SK-N-SH (cell line): ENCODE results near the gene DHRSX. TPM values are rescaled to one million over a fixed set of nuclear protein-coding genes. Genes with fewer than 3 reads are reported as not detected.
"Not testable (repeated sequence)": the region's sequence is repeated elsewhere in the genome, so short reads cannot be mapped to it uniquely, and the experiment has no call there.

Experiments used
- CTCF ChIA-PET: fragments of 300-600, 350-600 bp; formaldehyde crosslinking; extraction: SDS; loops from one replicate; lab custom pipeline; 2021; lab: Yijun Ruan, JAX
- POLR2A ChIA-PET: fragments of 350-600 bp; sonication (Branson Sonifier 250); formaldehyde crosslinking; extraction: SDS; loops from one replicate; lab custom pipeline; 2020; ENCODE audit warnings: antibody characterized with exemption, inconsistent platforms; lab: Yijun Ruan, JAX
- DNase-seq: peaks from one replicate; pipeline ENCODE4 v3.0.0; 2012
- H2AFZ ChIP-seq: fragments of 200-600 bp; sonication (generic); 2 replicates; pipeline ENCODE4 v1.8.1; 2016; ENCODE audit warnings: antibody characterized with exemption, mild to moderate bottlenecking, low read depth
- H3F3A ChIP-seq: fragments of 200-600 bp; sonication (generic); replicated peaks from 2 replicates; pipeline ENCODE3; 2016; ENCODE audit warnings: antibody characterized with exemption, mild to moderate bottlenecking; ENCODE audit not compliant: insufficient read depth
- H3K27ac ChIP-seq, 2 experiments: fragments of 200-500 bp in 1 of 2; fragments of 200-600 bp in 1 of 2; sonication (Bioruptor generic) in 1 of 2; sonication (generic), shearing (Covaris generic) in 1 of 2; 2 replicates each; pipeline versions ENCODE4 v1.5.1 to v1.6.1; 2014 to 2016; ENCODE audit warnings: low read depth in 2 of 2, inconsistent platforms in 1 of 2, low read length in 1 of 2, mild to moderate bottlenecking in 1 of 2, mixed read lengths in 1 of 2
- H3K27me3 ChIP-seq: fragments of 200-600 bp; sonication (generic), shearing (Covaris generic); 2 replicates; pipeline ENCODE4 v1.6.1; 2016; ENCODE audit warnings: mixed run types; ENCODE audit not compliant: insufficient read depth
- H3K36me3 ChIP-seq, 2 experiments: fragments of 200-500 bp in 1 of 2; fragments of 200-600 bp in 1 of 2; sonication (Bioruptor generic) in 1 of 2; sonication (generic) in 1 of 2; replicated peaks in 1 of 2; 2 replicates each; pipeline versions ENCODE3 to v1.5.1; 2014 to 2016; ENCODE audit warnings: low read length in 1 of 2, mild to moderate bottlenecking in 1 of 2; ENCODE audit not compliant: insufficient read depth in 2 of 2, control insufficient read depth in 1 of 2
- H3K4me1 ChIP-seq, 2 experiments: fragments of 200-500 bp in 1 of 2; fragments of 200-600 bp in 1 of 2; sonication (Bioruptor generic) in 1 of 2; sonication (generic), shearing (Covaris generic) in 1 of 2; 2 replicates each; pipeline versions ENCODE4 v1.5.1 to v1.6.1; 2014 to 2016; ENCODE audit warnings: low read depth in 1 of 2, low read length in 1 of 2, mixed run types in 1 of 2; ENCODE audit not compliant: insufficient read depth in 2 of 2, control insufficient read depth in 1 of 2
- H3K4me2 ChIP-seq: fragments of 200-600 bp; sonication (generic), shearing (Covaris generic); 2 replicates; pipeline ENCODE4 v1.6.1; 2017; ENCODE audit warnings: mixed run types
- H3K4me3 ChIP-seq, 2 experiments: fragments of 200-500 bp in 1 of 2; fragments of 200-600 bp in 1 of 2; sonication (Bioruptor generic) in 1 of 2; sonication (generic), shearing (Covaris generic) in 1 of 2; 2 replicates each; pipeline versions ENCODE4 v1.5.1 to v1.8.1; 2014 to 2016; ENCODE audit warnings: low read depth in 2 of 2, inconsistent platforms in 1 of 2, low read length in 1 of 2, mild to moderate bottlenecking in 1 of 2, mixed read lengths in 1 of 2, moderate library complexity in 1 of 2
- H3K79me2 ChIP-seq: fragments of 200-600 bp; sonication (generic); 2 replicates; pipeline ENCODE4 v1.8.1; 2017; ENCODE audit warnings: mild to moderate bottlenecking; ENCODE audit not compliant: insufficient read depth
- H3K9ac ChIP-seq: fragments of 200-600 bp; sonication (generic); 2 replicates; pipeline ENCODE4 v1.6.1; 2017; ENCODE audit warnings: mixed run types
- H3K9me2 ChIP-seq: fragments of 200-600 bp; sonication (generic); 2 replicates; pipeline ENCODE4 v1.6.1; 2017; ENCODE audit warnings: mixed run types
- H3K9me3 ChIP-seq: fragments of 200-600 bp; sonication (generic); 2 replicates; pipeline ENCODE4 v1.6.1; 2017; ENCODE audit warnings: mixed run types, mild to moderate bottlenecking, moderate library complexity
- H4K20me1 ChIP-seq: fragments of 200-600 bp; sonication (generic); 2 replicates; pipeline ENCODE4 v1.6.1; 2017; ENCODE audit warnings: mild to moderate bottlenecking, mixed run types; ENCODE audit not compliant: insufficient read depth
- CHD2 ChIP-seq: fragments of 150-350 bp; IDR thresholded peaks from 2 replicates; pipeline ENCODE4 v1.6.1; 2018; ENCODE audit warnings: low read length; ENCODE audit not compliant: partially characterized antibody
- FOXJ3 ChIP-seq: sonication (generic); formaldehyde crosslinking; IDR thresholded peaks from 2 replicates; pipeline ENCODE4 v1.5.1; 2020; ENCODE audit warnings: mild to moderate bottlenecking, missing genetic modification reagents
- GATA2 ChIP-seq: sonication (generic); formaldehyde crosslinking; IDR thresholded peaks from 2 replicates; pipeline ENCODE4 v1.5.0; 2020; ENCODE audit warnings: mild to moderate bottlenecking, missing genetic modification reagents
- PBX3 ChIP-seq: IDR thresholded peaks from 2 replicates; pipeline ENCODE4; 2012
- RAD21 ChIP-seq: IDR thresholded peaks from 2 replicates; pipeline ENCODE4 v1.6.1; 2012; ENCODE audit warnings: mild to moderate bottlenecking, low read length
- SMC3 ChIP-seq: IDR thresholded peaks from 2 replicates; pipeline ENCODE4 v1.6.1; 2012; ENCODE audit warnings: low read depth, low read length, improper control_type of control experiment
- USF1 ChIP-seq: IDR thresholded peaks from 2 replicates; pipeline ENCODE4 v1.4.0; 2012; ENCODE audit warnings: low read depth, borderline replicate concordance
- WGBS: methylation state at CpG from one replicate; pipeline ENCODE4 v1.1.6; 2017; ENCODE audit warnings: low lambda C conversion rate; 5-methylcytosine and 5-hydroxymethylcytosine counted together
- polyA plus RNA-seq, 3 experiments: library from polyadenylated mRNA; depleted of rRNA; stranded (reverse); fragments of >200 nt; gene quantifications; 2 replicates each; pipeline ENCODE4 v1.2.3, GENCODE V29; 2012

The DHRSX gene
- polyA plus RNA-seq, 1 of the 3 experiments (the other 2 are of a cell fraction): 34.3 TPM

GRCh38 chrX:2471641-2472040, 29.1 kb downstream of the DHRSX start:
- H3K36me3 ChIP-seq: no peaks in the 10 kb centered on the region
- no peak overlapping the region for H3K27ac ChIP-seq
- H3F3A ChIP-seq: no peaks in the 10 kb centered on the region
- H3K9ac ChIP-seq: no peak overlapping the region
- POLR2A ChIA-PET: no interaction called here
- H3K9me2 ChIP-seq: no peaks in the 10 kb centered on the region
- H3K4me2 ChIP-seq: no peak overlapping the region
- TF ChIP-seq FOXJ3 (no peak), RAD21 (no peak), SMC3 (no peak), PBX3 (no peak), GATA2 (CRISPR knock-in tag) (no peak), USF1 (no peak), CHD2 (no peak)
- H4K20me1 ChIP-seq: peaks cover 4% of the 10 kb centered on the region; the same call in 1 of the 2 replicates
- CTCF ChIA-PET: no interaction called here
- H3K4me1 ChIP-seq: no peaks in the 10 kb centered on the region
- no peak for DNase-seq
- no peaks in the 10 kb centered on the region for H3K9me3 ChIP-seq
- H3K79me2 ChIP-seq: peaks cover 26% of the 10 kb centered on the region; the same call in 1 of the 2 replicates
- 98% methylated on average over 7 of the region's 7 CpGs for WGBS
- H3K27me3 ChIP-seq: no peaks in the 10 kb centered on the region
- no peak overlapping the region for H2AFZ ChIP-seq
- H3K4me3 ChIP-seq: no peak overlapping the region

GRCh38 chrX:2471126-2471525, 29.6 kb downstream of the DHRSX start:
- 95% methylated on average over 10 of the region's 10 CpGs for WGBS
- not testable (repeated sequence) for H3K4me1 ChIP-seq

GRCh38 chrX:2469852-2470251, 30.9 kb downstream of the DHRSX start:
- H3K9me2 ChIP-seq, H3K27me3 ChIP-seq, H2AFZ ChIP-seq, POLR2A ChIA-PET, H3F3A ChIP-seq, H3K4me2 ChIP-seq, H3K4me1 ChIP-seq, H3K9me3 ChIP-seq, H3K27ac ChIP-seq, H4K20me1 ChIP-seq, H3K9ac ChIP-seq, DNase-seq, H3K4me3 ChIP-seq, H3K36me3 ChIP-seq, CTCF ChIA-PET: not testable (repeated sequence)
- H3K79me2 ChIP-seq: peaks cover 31% of the 10 kb centered on the region; the same call in 1 of the 2 replicates
- WGBS: 94% methylated on average over 4 of the region's 4 CpGs

More at GRCh38 chrX:2471126-2471525, 29.6 kb downstream of the DHRSX start:
- H3K4me3 ChIP-seq, H3K9ac ChIP-seq, H4K20me1 ChIP-seq, CTCF ChIA-PET, H3K9me3 ChIP-seq, H3F3A ChIP-seq, POLR2A ChIA-PET, H3K27me3 ChIP-seq, DNase-seq, H3K4me2 ChIP-seq, H2AFZ ChIP-seq, H3K9me2 ChIP-seq, H3K27ac ChIP-seq, H3K36me3 ChIP-seq: not testable (repeated sequence)
- H3K79me2 ChIP-seq: peaks cover 27% of the 10 kb centered on the region; the same call in 1 of the 2 replicates
